GM21825 (cell line): ENCODE data around the gene COL4A6.

ENCODE experiments used
- ATAC-seq: cut with Tn5 transposase; IDR thresholded peaks from one replicate; pipeline ENCODE4 v1.9.1; 2021; ENCODE audit warnings: mild to moderate bottlenecking, moderate library complexity; ENCODE audit not compliant: unreplicated experiment

Gene COL4A6

GRCh38 chrX:108117988-108118387 is 320.2 kb downstream of the COL4A6 start:
- no peak for ATAC-seq

- no peak for ATAC-seq
These were observed 323.7 kb downstream of the COL4A6 start for GRCh38 chrX:108114541-108114940.
